ENCODE results near the gene HPN. TPM values are rescaled to one million over a fixed set of nuclear protein-coding genes. Genes with fewer than 3 reads are reported as not detected.

The HPN gene
- total RNA-seq, 3 donors from 2014 or later (not counting 1 experiment from before 2014, with no cell fraction given): not detected

GRCh38 chr19:35029737-35030256 is 11.7 kb upstream of the HPN start:
- Mint-ChIP-seq H3K4me1 (peaks cover 11 to 24% of the 10 kb centered on the region in 2 donors), H3K27ac (no peak overlapping the region), H3K4me3 (peak overlapping the region; percentile 13), H3K27me3 (ENCODE audit: low read depth in 2 of 2) (peaks cover 15 to 16% of the 10 kb centered on the region in 2 donors), H3K36me3 (no peaks in the 10 kb centered on the region), H3K9me3 (no peaks in the 10 kb centered on the region)
- intact Hi-C loops (cut with micrococcal nuclease): no loop called here
- DNase-seq: no peak
- Histone ChIP-seq H3K4me3 (ENCODE audit: low read length) (no peak overlapping the region), H3K4me1 (ENCODE audit: control insufficient read depth, insufficient read depth, low read length) (peaks cover 14% of the 10 kb centered on the region), H3K27me3 (ENCODE audit: control insufficient read depth, insufficient read depth, low read length) (peaks cover 16% of the 10 kb centered on the region), H3K27ac (ENCODE audit: low read length) (no peak overlapping the region), H3K36me3 (ENCODE audit: control insufficient read depth, insufficient read depth, low read length) (peaks cover 15% of the 10 kb centered on the region), H3K9me3 (ENCODE audit: control insufficient read depth, insufficient read depth, low read length) (no peaks in the 10 kb centered on the region)
- TF ChIP-seq CTCF (IDR thresholded peaks at IDR 0.05): no peak
- 22% methylated on average over 11 of the region's 11 CpGs for WGBS (ENCODE audit: insufficient coverage)
- ATAC-seq: no peak

- Mint-ChIP-seq H3K27ac (no peak within 1 kb of the TSS), H3K36me3 (no peaks in the 10 kb centered on the region), H3K4me1 (peaks cover 11 to 24% of the 10 kb centered on the region in 2 donors), H3K9me3 (no peaks in the 10 kb centered on the region), H3K27me3 (ENCODE audit: low read depth in 2 of 2) (peaks cover 15 to 16% of the 10 kb centered on the region in 2 donors), H3K4me3 (peak within 1 kb of the TSS; percentile 79)
- DNase-seq: peak in 1 of 2 donors; percentile 69
- peaks cover 16% of the 10 kb centered on the region for H3K27me3 ChIP-seq (ENCODE audit: control insufficient read depth, insufficient read depth, low read length)
- H3K4me3 ChIP-seq (ENCODE audit: low read length): no peak within 1 kb of the TSS
- peak; percentile 59 to 79 (median 78) for ATAC-seq
- H3K4me1 ChIP-seq (ENCODE audit: control insufficient read depth, insufficient read depth, low read length): peaks cover 14% of the 10 kb centered on the region
- no peak within 1 kb of the TSS for H3K27ac ChIP-seq (ENCODE audit: low read length)
- H3K36me3 ChIP-seq (ENCODE audit: control insufficient read depth, insufficient read depth, low read length): peaks cover 10% of the 10 kb centered on the region
- under 1% methylated on average over 114 of the region's 118 CpGs for WGBS (ENCODE audit: insufficient coverage)
- intact Hi-C loops (cut with micrococcal nuclease): no loop called here
- no peak for TF ChIP-seq CTCF (IDR thresholded peaks at IDR 0.05)
- no peaks in the 10 kb centered on the region for H3K9me3 ChIP-seq (ENCODE audit: control insufficient read depth, insufficient read depth, low read length)
Measured at GRCh38 chr19:35030257-35031071, 11.1 kb upstream of the HPN start, which contains the start of gene SCN1B. SCN1B (plus strand) TSS chr19:35030470; CDS start chr19:35030821, 351 bp downstream.

- Histone ChIP-seq H3K27ac (ENCODE audit: low read length) (no peak overlapping the region), H3K27me3 (ENCODE audit: control insufficient read depth, insufficient read depth, low read length) (peaks cover 16% of the 10 kb centered on the region)
- ATAC-seq: no peak
Measured at GRCh38 chr19:35031072-35031881, 10.2 kb upstream of the HPN start.

More at GRCh38 chr19:35031072-35031881, 10.2 kb upstream of the HPN start:
- intact Hi-C loops (cut with micrococcal nuclease): no loop called here
- Histone ChIP-seq H3K4me3 (ENCODE audit: low read length) (no peak overlapping the region), H3K9me3 (ENCODE audit: control insufficient read depth, insufficient read depth, low read length) (no peaks in the 10 kb centered on the region), H3K36me3 (ENCODE audit: control insufficient read depth, insufficient read depth, low read length) (peaks cover 5% of the 10 kb centered on the region), H3K4me1 (ENCODE audit: control insufficient read depth, insufficient read depth, low read length) (peaks cover 14% of the 10 kb centered on the region)
- TF ChIP-seq CTCF (IDR thresholded peaks at IDR 0.05): no peak
- no peaks in the 10 kb centered on the region for H3K36me3 Mint-ChIP-seq
- peaks cover 11 to 24% of the 10 kb centered on the region in 2 donors for H3K4me1 Mint-ChIP-seq
- H3K4me3 Mint-ChIP-seq: peak overlapping the region; percentile 79
- no peaks in the 10 kb centered on the region for H3K9me3 Mint-ChIP-seq
- no peak overlapping the region for H3K27ac Mint-ChIP-seq
- peaks cover 15 to 16% of the 10 kb centered on the region in 2 donors for H3K27me3 Mint-ChIP-seq (ENCODE audit: low read depth in 2 of 2)
- no peak for DNase-seq
- WGBS (ENCODE audit: insufficient coverage): 15% methylated on average over 31 of the region's 31 CpGs
